ENCODE measurements around the gene EXOSC10.

DNA sequence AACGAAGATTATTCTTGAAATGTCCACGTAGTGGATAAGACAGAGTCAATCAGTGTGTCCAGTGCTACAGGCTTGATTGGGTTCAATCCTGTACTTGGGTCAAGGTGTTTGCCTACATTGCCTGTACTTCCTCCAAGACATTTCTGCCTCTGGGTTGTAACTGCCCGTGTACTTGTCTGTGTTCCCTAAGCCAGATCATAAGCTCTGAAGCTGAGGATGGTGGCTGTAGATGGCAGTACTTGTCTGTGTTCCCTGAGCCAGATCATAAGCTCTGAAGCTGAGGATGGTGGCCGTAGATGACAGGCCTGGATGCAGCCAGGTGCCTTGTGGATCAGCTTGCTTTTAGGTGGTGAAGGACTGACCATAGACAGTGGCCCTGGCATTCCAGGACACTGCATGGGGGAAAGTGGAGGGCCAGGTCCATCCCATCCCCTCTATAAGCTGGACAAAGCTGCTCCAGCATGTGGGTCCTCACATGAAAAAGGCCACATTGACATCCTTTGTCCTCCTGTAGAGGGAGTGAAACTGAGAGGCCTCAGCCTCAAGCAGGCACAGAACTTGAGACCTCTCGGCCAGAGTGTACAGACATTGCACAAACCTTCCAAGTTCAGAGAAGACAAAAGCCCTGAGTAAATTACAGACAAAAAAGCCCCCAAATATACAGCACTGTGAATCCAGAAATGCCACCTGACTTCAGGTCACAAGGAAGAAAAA lies 37.9 kb downstream of the EXOSC10 start:
- TF ChIP-seq TAF1 (IDR thresholded peaks at IDR 0.05; ENCODE audit: low read depth, low read length) (no peak), POLR2AphosphoS5 (IDR thresholded peaks at IDR 0.05; ENCODE audit: low read depth, low read length) (no peak), POLR2A (IDR thresholded peaks at IDR 0.05; ENCODE audit: low read depth, low read length) (no peak), POU2F2 (IDR thresholded peaks at IDR 0.05; ENCODE audit: low read depth, low read length) (no peak), PAX5 (IDR thresholded peaks at IDR 0.05; ENCODE audit: insufficient read depth, low read length, severe bottlenecking) (no peak), SPI1 (IDR thresholded peaks at IDR 0.05; ENCODE audit: low read depth, low read length) (no peak)

All from GM12891 (cell line).